Gastroesophageal sphincter (tissue), 4 donors: Measurements from ENCODE around the gene PTPRN2. TPM values are rescaled to one million over a fixed set of nuclear protein-coding genes. Genes with fewer than 3 reads are reported as not detected.

Source experiments
- ATAC-seq: fragments of 150-250 bp; one replicate; pipeline ENCODE4 v1.9.1; 2016; ENCODE audit warnings: mild to moderate bottlenecking, moderate library complexity
- H3K27ac ChIP-seq, 4 donors: fragments of 200-600 bp; sonication (generic) in 3 of 4; 1 replicate in 3 of 4; 2 replicates in 1 of 4; pipeline ENCODE4 v1.5.1; 2016 to 2019
- H3K27me3 ChIP-seq: fragments of 200-600 bp; sonication (generic); one replicate; pipeline ENCODE4 v1.5.1; 2019
- H3K36me3 ChIP-seq, 2 donors: fragments of 200-600 bp; sonication (generic); one replicate each; pipeline ENCODE4 v1.5.1; 2019; ENCODE audit warnings: control low read depth in 1 of 2
- H3K4me1 ChIP-seq, 3 donors: fragments of 200-600 bp; sonication (generic); 1 replicate in 2 of 3; 2 replicates in 1 of 3; pipeline ENCODE4 v1.5.1; 2016 to 2019; ENCODE audit warnings: control low read depth in 2 of 3
- H3K4me3 ChIP-seq, 2 donors: fragments of 200-600 bp; sonication (generic); one replicate each; pipeline ENCODE4 v1.5.1; 2019; ENCODE audit warnings: mild to moderate bottlenecking in 1 of 2, moderate library complexity in 1 of 2
- H3K9me3 ChIP-seq, 3 donors: fragments of 200-600 bp; sonication (generic); one replicate each; pipeline ENCODE4 v1.5.1; 2017 to 2019; ENCODE audit warnings: control low read depth in 2 of 3
- EP300 ChIP-seq: sonication (generic); formaldehyde crosslinking; IDR thresholded peaks from one replicate; pipeline ENCODE4 v1.6.1; 2017; ENCODE audit warnings: antibody characterized with exemption, mild to moderate bottlenecking
- POLR2A ChIP-seq, 2 donors: fragments of 450-650 bp; IDR thresholded peaks; one replicate each; pipeline ENCODE4 v1.6.1; 2017; ENCODE audit warnings: antibody characterized with exemption in 2 of 2, mild to moderate bottlenecking in 2 of 2, moderate library complexity in 1 of 2
- POLR2AphosphoS5 ChIP-seq: sonication (generic); formaldehyde crosslinking; IDR thresholded peaks from one replicate; pipeline ENCODE4 v1.6.1; 2017; ENCODE audit warnings: antibody characterized with exemption
- WGBS, 2 donors: methylation state at CpG; one replicate each; pipeline ENCODE4 v1.1.5; 2018; ENCODE audit warnings: low coverage in 1 of 2; 5-methylcytosine and 5-hydroxymethylcytosine counted together
- total RNA-seq, 4 donors: library from RNA; depleted of rRNA; stranded (reverse); fragments of >200 nt; gene quantifications; one replicate each; pipeline ENCODE4 v1.1.0, GENCODE V29; 2016
- TF ChIP-seq, protein P1 (sequence below), 4 experiments: fragments of 200-600 bp in 2 of 4; fragments of 450-650 bp in 2 of 4; sonication (generic) in 1 of 4; IDR thresholded peaks; one replicate each; pipeline ENCODE4 v1.5.1; 2017 to 2019; ENCODE audit warnings: antibody characterized with exemption in 4 of 4, mild to moderate bottlenecking in 2 of 4, moderate library complexity in 2 of 4

Gene PTPRN2
- total RNA-seq, 4 donors from 2014 or later = 1.7 to 4.7 (median 3.3) TPM

- ATAC-seq = no peak
- 92 to 97% methylated on average over 4 to 6 of the region's 47 CpGs for WGBS, 2 donors
- Histone ChIP-seq H3K4me1 (no peaks in the 10 kb centered on the region), H3K9me3 (no peaks in the 10 kb centered on the region), H3K4me3 (no peak overlapping the region), H3K27ac (no peak overlapping the region), H3K36me3 (no peaks in the 10 kb centered on the region), H3K27me3 (peaks cover 61% of the 10 kb centered on the region)
- TF ChIP-seq POLR2AphosphoS5 = no peak
- TF ChIP-seq, protein P1, sequence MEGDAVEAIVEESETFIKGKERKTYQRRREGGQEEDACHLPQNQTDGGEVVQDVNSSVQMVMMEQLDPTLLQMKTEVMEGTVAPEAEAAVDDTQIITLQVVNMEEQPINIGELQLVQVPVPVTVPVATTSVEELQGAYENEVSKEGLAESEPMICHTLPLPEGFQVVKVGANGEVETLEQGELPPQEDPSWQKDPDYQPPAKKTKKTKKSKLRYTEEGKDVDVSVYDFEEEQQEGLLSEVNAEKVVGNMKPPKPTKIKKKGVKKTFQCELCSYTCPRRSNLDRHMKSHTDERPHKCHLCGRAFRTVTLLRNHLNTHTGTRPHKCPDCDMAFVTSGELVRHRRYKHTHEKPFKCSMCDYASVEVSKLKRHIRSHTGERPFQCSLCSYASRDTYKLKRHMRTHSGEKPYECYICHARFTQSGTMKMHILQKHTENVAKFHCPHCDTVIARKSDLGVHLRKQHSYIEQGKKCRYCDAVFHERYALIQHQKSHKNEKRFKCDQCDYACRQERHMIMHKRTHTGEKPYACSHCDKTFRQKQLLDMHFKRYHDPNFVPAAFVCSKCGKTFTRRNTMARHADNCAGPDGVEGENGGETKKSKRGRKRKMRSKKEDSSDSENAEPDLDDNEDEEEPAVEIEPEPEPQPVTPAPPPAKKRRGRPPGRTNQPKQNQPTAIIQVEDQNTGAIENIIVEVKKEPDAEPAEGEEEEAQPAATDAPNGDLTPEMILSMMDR (IDR thresholded peaks at IDR 0.05) = no peak
- TF ChIP-seq EP300 = no peak
- no peak for TF ChIP-seq POLR2A (IDR thresholded peaks at IDR 0.05)
These were observed 97.3 kb downstream of the PTPRN2 start for GRCh38 chr7:158490171-158490782.

DNA sequence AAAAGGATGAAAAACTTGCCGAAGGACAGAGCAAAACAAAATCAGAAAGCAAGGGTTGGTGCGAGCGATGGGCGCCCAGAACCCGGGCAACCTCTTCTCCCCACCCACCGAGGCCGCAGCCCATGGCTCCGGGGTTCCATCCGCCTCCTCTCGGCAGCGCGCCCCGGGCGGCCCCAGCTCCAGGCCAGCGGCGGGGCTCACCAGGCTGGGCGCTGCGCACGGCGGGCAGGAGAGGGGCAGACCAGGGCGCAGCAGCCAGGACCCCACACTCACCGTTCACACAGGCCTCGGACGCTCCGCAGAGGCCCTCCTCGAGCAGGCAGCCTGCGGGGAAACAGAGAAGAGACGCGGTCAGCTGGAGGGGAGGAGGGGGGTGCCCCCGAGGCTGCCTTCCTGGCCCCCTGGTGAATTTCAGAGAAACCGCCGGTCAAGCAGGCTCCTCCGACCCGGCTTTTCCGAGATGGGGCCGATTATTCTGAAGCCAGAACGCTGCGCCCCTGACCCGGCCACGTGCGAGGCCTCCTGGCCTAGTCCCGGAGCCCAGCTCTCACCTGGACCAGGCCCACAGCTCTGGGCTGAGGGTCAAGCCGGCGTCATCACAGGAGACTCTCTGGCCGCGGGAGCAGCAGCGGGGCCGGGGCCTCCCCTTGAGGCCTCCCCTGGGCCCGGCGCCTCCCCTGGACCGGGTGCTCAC is 98.0 kb downstream of the PTPRN2 start:
- Histone ChIP-seq H3K27me3 (peaks cover 54% of the 10 kb centered on the region), H3K4me1 (no peaks in the 10 kb centered on the region), H3K4me3 (no peak overlapping the region), H3K36me3 (no peaks in the 10 kb centered on the region), H3K27ac (no peak overlapping the region), H3K9me3 (no peaks in the 10 kb centered on the region)
- no peak for ATAC-seq
- TF ChIP-seq POLR2A (IDR thresholded peaks at IDR 0.05) (no peak), EP300 (no peak), POLR2AphosphoS5 (no peak)
- TF ChIP-seq, protein P1 (IDR thresholded peaks at IDR 0.05) = no peak
- WGBS, 2 donors = 90% methylated on average over 9 of the region's 51 CpGs; no CpG with 5 or more reads in 1 of the 2 donors

DNA sequence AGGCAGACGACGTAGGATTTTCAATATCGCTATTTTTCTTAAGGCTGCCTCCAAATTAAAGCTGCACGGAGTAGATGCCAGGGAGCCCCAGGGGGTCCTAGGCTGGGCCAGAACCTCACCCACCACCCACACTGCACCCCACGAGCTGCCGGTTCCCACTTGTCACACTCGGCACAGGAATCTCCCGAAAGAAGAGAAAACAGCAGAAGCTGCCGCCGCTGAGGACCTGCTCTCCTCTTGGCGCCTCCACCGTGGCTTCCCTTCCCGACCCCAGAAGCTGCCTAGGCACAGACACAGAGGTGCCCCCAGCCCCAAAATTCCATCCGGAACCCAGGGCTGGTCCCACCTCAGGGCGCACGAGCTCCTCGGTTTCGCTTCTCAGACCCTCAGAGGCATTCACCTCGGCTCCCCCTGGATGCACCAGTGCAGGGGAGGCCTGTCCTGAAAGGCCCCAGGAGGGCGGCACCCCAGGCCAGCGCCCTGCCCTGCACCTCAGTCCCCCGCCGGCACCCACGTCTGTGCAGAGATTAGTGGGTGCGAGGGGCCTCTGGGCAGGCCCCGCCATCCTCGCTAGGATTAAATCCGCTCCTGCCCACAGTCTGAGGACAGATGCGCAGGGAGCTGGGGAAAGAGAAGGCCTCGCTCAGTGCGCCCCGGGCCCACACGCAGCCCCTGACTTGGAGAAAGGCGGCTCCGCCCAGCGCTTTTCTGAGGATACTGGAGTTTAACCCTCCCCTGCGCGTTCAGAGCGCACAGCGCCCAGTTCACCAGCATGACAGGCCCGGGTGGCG is 99.2 kb downstream of the PTPRN2 start:
- ATAC-seq = peak; percentile 19
- Histone ChIP-seq H3K27me3 (peaks cover 46% of the 10 kb centered on the region), H3K4me3 (no peak overlapping the region), H3K4me1 (no peaks in the 10 kb centered on the region), H3K36me3 (no peaks in the 10 kb centered on the region), H3K27ac (no peak overlapping the region), H3K9me3 (no peaks in the 10 kb centered on the region)
- TF ChIP-seq, protein P1 (IDR thresholded peaks at IDR 0.05) = no peak
- TF ChIP-seq POLR2A (IDR thresholded peaks at IDR 0.05) = no peak
- 71 to 92% methylated on average over 9 to 10 of the region's 42 CpGs for WGBS, 2 donors

- TF ChIP-seq EP300 = no peak
- no peak for TF ChIP-seq POLR2AphosphoS5
- TF ChIP-seq, protein P1 (IDR thresholded peaks at IDR 0.05) = no peak
- no peak for TF ChIP-seq POLR2A (IDR thresholded peaks at IDR 0.05)
- Histone ChIP-seq H3K27me3 (peaks cover 46% of the 10 kb centered on the region), H3K4me1 (no peaks in the 10 kb centered on the region), H3K36me3 (no peaks in the 10 kb centered on the region), H3K4me3 (no peak overlapping the region), H3K27ac (no peak overlapping the region), H3K9me3 (no peaks in the 10 kb centered on the region)
- no peak for ATAC-seq
- WGBS, 2 donors = 60 to 68% methylated on average over 12 to 13 of the region's 18 CpGs
These were observed 99.9 kb downstream of the PTPRN2 start for GRCh38 chr7:158487631-158488151.
